GM18870 (cell line): ENCODE results near the gene IDH3A.

Experiments used
- ATAC-seq: cut with Tn5 transposase; IDR thresholded peaks from one replicate; pipeline ENCODE4 v1.9.1; 2021; ENCODE audit warnings: moderate library complexity; ENCODE audit not compliant: unreplicated experiment

Gene IDH3A

DNA sequence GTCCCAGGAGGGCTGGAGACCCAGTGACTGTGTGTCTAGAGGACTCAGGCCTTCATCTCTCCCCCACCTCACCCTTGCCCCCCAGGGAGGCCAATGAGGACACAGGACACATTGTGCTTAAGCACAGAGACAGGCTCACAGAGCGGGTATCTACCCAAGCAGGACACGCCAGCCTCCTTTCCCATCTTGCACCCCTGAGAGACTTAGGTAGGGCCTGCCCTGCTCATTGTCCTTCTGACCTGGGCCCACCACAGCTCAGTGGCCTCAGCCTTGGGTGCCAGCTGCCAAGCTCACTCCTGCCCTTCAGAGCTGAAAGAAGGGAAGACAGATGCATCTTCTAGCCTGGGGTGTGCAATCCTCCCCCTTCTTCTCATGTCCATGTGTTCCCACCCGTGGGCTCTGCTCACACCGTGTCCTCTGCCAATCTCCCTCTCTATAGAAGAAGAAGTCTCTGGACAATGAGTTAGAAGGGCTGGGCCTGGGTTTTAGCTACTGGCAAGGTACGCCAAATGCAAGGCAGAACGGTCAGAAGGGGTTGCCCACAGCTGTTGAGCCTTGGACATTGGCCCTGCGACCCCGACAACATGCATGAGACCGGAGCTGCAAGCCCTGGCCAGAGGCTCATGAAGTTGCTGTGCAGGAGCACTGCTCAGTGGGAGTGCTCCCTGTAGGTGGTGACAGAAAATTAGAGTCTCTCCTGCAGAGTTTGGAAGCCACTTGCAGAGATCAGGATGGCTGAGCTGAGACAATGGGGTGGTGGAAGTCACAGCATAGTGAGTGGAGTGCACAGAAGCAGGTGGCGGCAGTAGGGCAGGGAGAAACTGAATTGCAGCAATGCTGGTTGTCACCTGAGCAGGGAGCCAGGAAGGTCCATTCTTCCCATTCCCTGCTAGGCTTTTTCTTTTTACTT, 52.4 kb downstream of the IDH3A start:
- no peak for ATAC-seq

GRCh38 chr15:78203346-78204225, 54.4 kb downstream of the IDH3A start:
- no peak for ATAC-seq

DNA sequence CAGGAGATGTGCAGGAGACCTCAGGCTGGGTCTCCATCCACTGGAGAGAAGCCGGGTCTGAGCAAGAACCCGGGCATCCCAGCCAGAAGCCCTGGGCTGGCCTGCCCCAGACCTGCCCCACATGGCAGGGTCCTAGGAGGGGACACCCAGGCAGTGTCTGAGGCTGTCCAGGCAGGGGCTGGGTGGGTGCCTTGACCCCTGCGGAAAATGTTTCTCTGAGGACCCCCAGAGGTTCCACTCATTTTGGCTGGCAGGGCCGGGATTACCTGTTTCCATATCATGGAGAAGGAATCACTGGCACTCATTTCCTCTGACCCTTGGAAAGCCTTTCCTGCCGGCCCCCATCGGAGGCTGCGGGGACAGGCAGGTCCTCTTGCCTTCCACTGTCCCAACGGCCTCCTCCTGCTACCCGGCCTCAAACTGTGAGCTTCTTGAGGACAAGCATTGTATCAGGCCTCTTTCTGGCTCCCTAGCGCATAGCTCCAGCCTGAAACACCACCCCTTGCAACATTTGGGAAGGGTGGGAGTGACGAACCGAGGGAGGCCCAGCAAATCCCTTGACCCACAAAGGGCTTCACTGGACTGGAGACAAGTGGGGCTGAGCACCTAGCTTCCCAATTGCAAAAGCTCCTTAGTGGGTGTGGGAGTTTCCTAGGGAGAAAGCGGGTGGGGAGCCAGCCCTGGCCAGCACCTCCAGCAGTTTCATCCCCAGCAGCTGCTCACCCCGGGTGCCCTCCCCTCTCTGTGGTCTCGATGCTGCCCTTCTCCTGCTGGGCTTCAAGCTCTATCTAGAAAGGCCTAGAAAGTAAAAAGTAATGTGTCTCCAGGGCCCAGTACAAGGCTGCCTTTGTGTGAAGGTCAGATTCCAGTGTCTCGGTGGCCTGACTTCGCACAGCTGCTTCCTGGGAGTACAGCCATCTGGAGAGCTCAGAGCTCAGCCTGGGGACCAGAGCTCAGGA, 55.5 kb downstream of the IDH3A start:
- ATAC-seq, result no peak

DNA sequence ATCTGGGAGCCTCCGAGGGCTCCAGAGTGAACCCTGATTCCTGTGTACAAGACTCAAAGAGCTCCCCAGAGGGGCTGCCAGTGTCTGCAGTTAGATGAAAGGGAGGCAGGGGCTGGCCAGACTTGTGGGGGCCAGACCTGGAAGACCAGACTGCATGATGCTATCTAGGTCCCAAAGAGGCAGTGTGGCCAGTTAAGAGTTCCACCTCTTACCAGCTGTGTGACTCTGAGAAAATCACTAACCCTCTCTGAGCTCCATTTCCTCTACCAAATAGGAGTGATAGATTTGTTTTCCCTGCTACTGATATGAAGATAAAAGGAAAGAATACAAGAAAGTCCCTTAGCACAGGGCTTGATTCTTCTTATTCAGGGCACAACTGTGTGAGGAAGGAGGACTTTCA, 56.2 kb downstream of the IDH3A start:
- no peak for ATAC-seq

GRCh38 chr15:78205856-78206255, 56.7 kb downstream of the IDH3A start:
- no peak for ATAC-seq

GRCh38 chr15:78206326-78207109, 57.4 kb downstream of the IDH3A start:
- no peak for ATAC-seq

DNA sequence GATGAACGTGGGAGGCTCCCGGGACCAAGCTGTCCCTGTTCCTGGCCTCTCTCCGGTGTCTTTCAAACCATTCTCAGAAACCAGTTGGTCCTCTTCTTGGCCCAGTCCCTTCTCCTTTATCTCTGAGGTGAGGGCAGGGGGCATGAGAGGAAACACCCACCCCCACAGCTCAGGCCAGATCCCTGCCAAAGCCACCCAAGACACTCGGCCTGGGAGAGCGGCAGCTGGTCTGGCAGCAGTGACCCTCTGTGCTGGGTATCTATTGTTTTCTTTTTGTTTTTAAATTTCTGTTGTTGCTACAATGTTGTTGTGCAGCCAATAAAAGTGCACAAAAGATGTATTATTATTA, 57.9 kb downstream of the IDH3A start:
- no peak for ATAC-seq

DNA sequence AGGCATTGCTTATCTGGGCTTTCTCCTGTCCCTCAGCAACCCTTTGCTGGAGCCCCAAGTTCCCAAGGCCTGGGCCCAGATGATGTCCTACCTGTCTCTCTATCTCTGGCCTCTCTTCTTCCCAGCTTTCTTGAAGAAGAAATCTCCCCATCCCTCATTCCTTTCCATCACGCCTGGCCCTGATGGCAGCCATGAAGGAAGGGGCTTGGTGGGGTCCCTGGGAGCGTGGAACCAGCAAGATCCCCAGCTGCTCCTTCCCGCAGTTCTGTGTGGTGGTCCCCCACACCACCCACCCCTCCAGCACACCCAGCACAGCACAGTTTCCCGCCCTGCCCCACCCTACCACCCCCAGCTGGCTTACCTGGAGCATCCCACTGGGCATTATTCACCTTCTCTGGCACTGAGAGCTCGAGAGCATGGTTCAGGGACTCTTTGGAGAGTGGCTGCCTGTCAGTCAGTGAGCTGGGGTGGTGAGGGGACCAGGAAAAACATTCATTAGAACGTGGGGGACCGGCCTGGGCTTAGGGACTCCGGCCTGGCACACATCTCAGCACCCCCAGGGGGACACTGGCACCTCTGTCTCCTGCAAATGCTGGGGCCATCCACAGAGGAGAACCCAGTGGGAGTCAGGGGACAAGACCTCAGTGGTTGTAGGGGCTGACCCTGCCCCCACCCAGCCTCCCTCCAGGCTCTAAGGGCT, 58.6 kb downstream of the IDH3A start:
- no peak for ATAC-seq

DNA sequence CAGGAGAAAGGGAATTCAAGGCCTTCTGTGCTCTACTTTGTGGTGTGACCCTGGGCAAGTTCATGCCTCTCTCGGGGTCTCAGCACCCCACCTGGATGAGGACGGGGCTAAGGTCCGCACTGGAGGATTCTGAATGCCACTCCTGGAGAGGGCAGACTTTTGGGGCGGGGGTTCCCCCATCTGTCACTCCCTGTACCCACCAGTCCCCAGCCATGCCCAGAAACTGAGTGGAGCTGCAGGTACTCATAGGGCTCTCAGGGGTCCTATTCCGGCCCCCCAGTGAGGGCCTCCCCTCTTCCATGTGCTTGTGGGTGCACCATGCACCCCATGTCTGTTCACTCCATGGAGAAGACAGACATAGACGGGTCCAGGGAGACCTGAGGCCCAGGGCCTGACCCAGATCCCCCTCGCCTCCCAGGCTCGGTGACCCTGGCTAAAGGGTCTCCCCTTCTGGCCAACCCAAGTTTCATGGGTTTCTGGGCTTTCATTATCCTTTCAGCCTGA, 59.2 kb downstream of the IDH3A start:
- ATAC-seq, result no peak

GRCh38 chr15:78208887-78209645, 59.9 kb downstream of the IDH3A start:
- no peak for ATAC-seq

GRCh38 chr15:78209646-78210348, 60.6 kb downstream of the IDH3A start:
- ATAC-seq, result no peak

DNA sequence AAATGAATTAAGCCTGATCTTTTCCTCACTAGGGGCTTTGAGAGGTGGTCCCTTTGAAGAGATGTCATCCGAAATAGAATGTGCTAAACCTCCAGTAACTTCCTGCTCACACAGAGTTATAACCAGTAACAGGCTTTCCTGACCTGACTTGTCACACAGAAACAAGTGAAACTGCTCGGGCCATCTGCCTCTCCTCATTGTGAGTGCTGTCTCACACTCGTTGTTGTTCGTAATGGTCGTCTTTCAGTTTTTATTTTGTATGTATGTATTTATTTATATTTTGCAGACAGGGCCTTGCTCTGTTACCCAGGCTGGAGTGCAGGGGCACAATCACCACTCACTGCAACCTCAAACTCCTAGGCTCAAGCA, 61.2 kb downstream of the IDH3A start:
- no peak for ATAC-seq

DNA sequence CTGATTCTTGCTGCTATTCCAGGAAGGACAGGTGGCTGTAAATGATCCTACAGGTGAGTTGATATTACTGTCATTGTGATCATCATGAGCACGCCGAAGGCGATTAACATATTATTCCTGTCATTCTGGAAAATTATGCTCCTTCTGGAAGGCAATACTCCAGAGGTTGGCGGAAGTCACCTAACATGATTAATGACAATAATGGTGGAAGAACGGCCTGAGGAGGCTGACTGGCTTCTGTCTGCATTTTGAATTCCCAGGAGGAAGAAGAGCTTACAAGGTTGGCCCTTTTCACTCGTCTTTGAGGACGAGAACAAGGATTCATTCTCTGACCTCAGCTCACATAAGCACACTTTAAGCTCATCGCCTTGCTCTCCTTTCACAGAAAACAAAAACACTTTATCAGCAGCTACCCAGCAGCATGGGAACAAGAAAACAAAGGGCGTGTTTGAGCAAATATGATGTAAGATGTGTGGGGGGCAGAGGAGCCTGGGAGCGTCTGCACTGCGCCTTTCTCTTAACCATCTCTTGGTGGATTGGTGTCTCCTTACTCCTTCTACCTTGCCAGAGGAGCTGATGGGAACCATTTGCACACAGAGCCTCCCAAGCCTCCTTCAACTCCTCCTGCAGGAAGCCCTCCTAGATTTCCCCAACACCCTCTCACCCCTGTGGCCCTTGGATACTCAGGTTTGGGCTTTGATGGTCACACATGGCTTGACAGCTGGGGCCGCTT, 62.2 kb downstream of the IDH3A start:
- ATAC-seq, result no peak

DNA sequence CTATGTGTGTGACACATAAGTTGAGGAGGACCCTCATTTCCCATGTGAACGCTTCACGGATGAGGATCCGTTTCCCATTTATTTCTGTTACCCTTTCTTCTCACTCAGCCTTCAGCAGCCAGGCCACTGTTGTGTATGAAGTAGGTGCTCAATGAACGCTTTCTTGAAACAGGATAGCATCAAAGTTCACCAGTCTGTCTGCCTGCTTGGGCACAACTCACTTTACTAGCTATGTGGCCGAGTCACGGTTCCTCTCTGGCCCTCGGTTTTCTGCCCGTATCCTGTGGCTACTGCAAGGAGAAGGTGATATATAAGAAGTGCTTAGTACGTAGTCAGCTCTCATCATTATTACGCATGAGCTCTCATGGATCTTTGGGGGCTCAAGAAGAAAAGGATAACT, 62.8 kb downstream of the IDH3A start:
- ATAC-seq, result no peak

DNA sequence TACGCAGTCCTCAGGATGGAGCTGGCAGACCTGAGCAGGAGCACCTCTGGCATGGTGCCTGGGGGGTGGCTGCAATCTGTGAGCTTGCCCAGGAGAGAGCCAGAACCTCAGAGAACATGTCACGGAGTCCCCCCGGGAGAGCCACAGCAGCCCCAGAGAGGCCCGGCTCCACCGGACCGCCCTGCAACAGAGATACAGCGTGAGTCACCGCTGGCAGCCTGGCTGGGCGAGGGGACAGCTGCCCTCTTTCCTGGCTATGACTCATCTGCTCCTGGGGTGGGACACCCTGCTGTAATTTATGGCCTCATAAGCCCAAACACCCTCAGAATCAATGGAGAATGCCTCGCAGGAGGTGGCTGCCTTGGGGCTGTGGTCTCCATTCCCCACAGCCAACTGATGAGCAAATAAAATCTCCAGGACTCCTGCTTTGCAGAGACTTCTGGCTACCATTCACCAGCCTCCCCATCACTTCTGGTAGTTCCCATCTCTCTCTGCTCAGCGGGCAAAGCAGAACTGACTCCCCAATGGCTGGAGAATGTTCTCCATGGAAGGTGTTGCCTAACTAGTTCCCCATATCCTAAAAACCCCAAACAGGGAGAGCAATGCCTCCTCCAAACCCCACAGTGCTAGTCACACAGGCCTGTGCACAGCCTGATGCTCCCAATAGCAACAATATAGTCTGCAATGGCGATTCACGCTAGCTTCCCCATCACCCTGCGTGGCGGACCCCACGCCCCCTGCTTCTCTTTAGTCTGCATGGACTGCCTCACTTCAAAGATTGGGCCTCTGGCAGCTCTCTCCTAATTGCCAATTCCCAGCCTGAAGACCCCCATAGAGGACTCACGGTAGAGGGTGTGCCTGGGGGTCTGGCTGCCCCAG, 63.6 kb downstream of the IDH3A start:
- ATAC-seq, result no peak

- ATAC-seq, result no peak
Observed at GRCh38 chr15:78213425-78213750, 64.2 kb downstream of the IDH3A start.

- no peak for ATAC-seq
Observed at GRCh38 chr15:78213956-78214355, 64.8 kb downstream of the IDH3A start.
